Kidney (tissue), 14 donors: Measurements from ENCODE around the gene BOD1L2. TPM values are rescaled to one million over a fixed set of nuclear protein-coding genes. Genes with fewer than 3 reads are reported as not detected.

Experiments
- DNase-seq, 5 donors: peaks; one replicate each; pipeline ENCODE4 v3.0.0-alpha.2; 2013 to 2020
- FAIRE-seq: peaks from 2 replicates; lab custom pipeline; 2012; peaks lifted over from hg19 to GRCh38; lab: Jason Lieb, UNC
- H3K27ac ChIP-seq, 2 donors: one replicate each; pipeline ENCODE4 v1.7.0; 2013; ENCODE audit warnings: low read depth in 2 of 2, low read length in 2 of 2, inconsistent platforms in 1 of 2
- H3K27me3 ChIP-seq: one replicate; pipeline ENCODE4 v1.7.1; 2013; ENCODE audit warnings: low read length, inconsistent platforms; ENCODE audit not compliant: control insufficient read depth, insufficient read depth
- H3K36me3 ChIP-seq, 3 donors: one replicate each; pipeline versions ENCODE4 v1.7.0 to v1.7.1; 2013; ENCODE audit warnings: low read length in 3 of 3, control low read depth in 1 of 3, inconsistent platforms in 1 of 3; ENCODE audit not compliant: insufficient read depth in 3 of 3, control insufficient read depth in 2 of 3
- H3K4me1 ChIP-seq, 3 donors: one replicate each; pipeline versions ENCODE4 v1.7.0 to v1.7.1; 2013; ENCODE audit warnings: low read length in 3 of 3, inconsistent platforms in 1 of 3, low read depth in 1 of 3; ENCODE audit not compliant: control insufficient read depth in 2 of 3, insufficient read depth in 2 of 3
- H3K4me3 ChIP-seq, 3 donors: one replicate each; pipeline versions ENCODE4 v1.7.0 to v1.8.1; 2013; ENCODE audit warnings: low read length in 3 of 3, control low read depth in 1 of 3, inconsistent platforms in 1 of 3
- H3K9ac ChIP-seq, 3 donors: one replicate each; pipeline versions ENCODE4 v1.7.0 to v1.7.1; 2013; ENCODE audit warnings: low read length in 3 of 3, control low read depth in 1 of 3, inconsistent platforms in 1 of 3
- H3K9me3 ChIP-seq, 3 donors: one replicate each; pipeline versions ENCODE4 v1.7.0 to v1.7.1; 2013; ENCODE audit warnings: low read length in 3 of 3, control low read depth in 1 of 3, inconsistent platforms in 1 of 3; ENCODE audit not compliant: control insufficient read depth in 2 of 3, insufficient read depth in 1 of 3
- CTCF ChIP-seq: IDR thresholded peaks from 3 replicates; pipeline ENCODE4 v1.5.1; 2012; ENCODE audit warnings: mild to moderate bottlenecking, moderate library complexity, borderline replicate concordance; ENCODE audit not compliant: insufficient read depth; ENCODE audit errors: extremely low read depth
- intact Hi-C: fragments of 100-400 bp; cut with DNase I; formaldehyde crosslinking; loops from one replicate; pipeline ENCODE4 v1.11.1; 2022
- polyA plus RNA-seq: library from polyadenylated mRNA; stranded (reverse); fragments of 350-450 nt; fragmentation: Illumina TruSeq; extraction: RNeasy Lipid Tissue Mini Kit (QIAGEN cat#74804); gene quantifications from one replicate; pipeline ENCODE4 v1.2.3, GENCODE V29; 2014; ENCODE audit warnings: low read depth, low replicate concordance; ENCODE audit not compliant: insufficient read depth
- total RNA-seq: library from RNA; stranded (reverse); fragmentation: NEBNext Ultra II Directional; extraction: Animal tissue kit (Norgen Biotek cat#: 25700); gene quantifications from one replicate; pipeline ENCODE4 v1.2.1, GENCODE V29; 2021
- donor health status: control.
- donor health status: control.
- donor health status: control.
- donor health status: control.
- donor health status: control.
- donor health status: DM: yes; HTN: yes; CAD: no.
- donor health status: Normal renal cell carcinoma (clear cell type).

BOD1L2 gene
- total and polyA plus RNA-seq, 2 donors from 2014 or later, result not detected

GRCh38 chr18:57150828-57151227 lies 3.9 kb downstream of the BOD1L2 start:
- Histone ChIP-seq H3K36me3 (no peaks in the 10 kb centered on the region), H3K9me3 (no peaks in the 10 kb centered on the region), H3K27me3 (no peaks in the 10 kb centered on the region), H3K27ac (no peak overlapping the region), H3K4me1 (peaks cover 0 to 5% (median 0%) of the 10 kb centered on the region in 3 donors), H3K9ac (no peak overlapping the region), H3K4me3 (no peak overlapping the region)
- no peak for FAIRE-seq
- intact Hi-C loops, result no loop called here
- peak in 4 of 5 donors; percentile 29 to 46 (median 38) for DNase-seq
- TF ChIP-seq CTCF, result no peak

- Histone ChIP-seq H3K4me3 (no peak overlapping the region), H3K27ac (no peak overlapping the region), H3K27me3 (no peaks in the 10 kb centered on the region), H3K9me3 (no peaks in the 10 kb centered on the region), H3K9ac (no peak overlapping the region), H3K4me1 (peaks cover 0 to 5% (median 0%) of the 10 kb centered on the region in 3 donors), H3K36me3 (no peaks in the 10 kb centered on the region)
- no peak for TF ChIP-seq CTCF
- intact Hi-C loops, result no loop called here
- no peak for FAIRE-seq
- peak in 3 of 5 donors; percentile 11 to 74 (median 25) for DNase-seq
Observed at GRCh38 chr18:57154191-57154830, 7.4 kb downstream of the BOD1L2 start.

- H3K9ac ChIP-seq, result no peak overlapping the region
- H3K27me3 ChIP-seq, result no peaks in the 10 kb centered on the region
- DNase-seq (no peak), FAIRE-seq (no peak)
- no peaks in the 10 kb centered on the region for H3K36me3 ChIP-seq
- no peaks in the 10 kb centered on the region for H3K4me1 ChIP-seq
- H3K27ac ChIP-seq, result no peak overlapping the region
- TF ChIP-seq CTCF, result no peak
- no peak overlapping the region for H3K4me3 ChIP-seq
- peaks cover 0 to 7% (median 0%) of the 10 kb centered on the region in 3 donors for H3K9me3 ChIP-seq
- intact Hi-C loops, result no loop called here
Observed at GRCh38 chr18:57164401-57164800, 17.5 kb downstream of the BOD1L2 start.
